HG03060 (cell line): ENCODE data around the gene TANGO6.

Source experiments
- ATAC-seq: cut with Tn5 transposase; IDR thresholded peaks from one replicate; pipeline ENCODE4 v1.9.1; 2021; ENCODE audit warnings: low read depth, moderate number of reproducible peaks; ENCODE audit not compliant: unreplicated experiment

The TANGO6 gene

GRCh38 chr16:69085032-69085695 is 241.8 kb downstream of the TANGO6 start:
- ATAC-seq = no peak

- ATAC-seq = no peak
Measured at GRCh38 chr16:69087161-69087581, 243.8 kb downstream of the TANGO6 start.

- no peak for ATAC-seq
Measured at GRCh38 chr16:69088684-69089083, 245.4 kb downstream of the TANGO6 start.

GRCh38 chr16:69089091-69089910 is 246.0 kb downstream of the TANGO6 start:
- no peak for ATAC-seq

- ATAC-seq = no peak
Measured at GRCh38 chr16:69093974-69094373, 250.6 kb downstream of the TANGO6 start.

GRCh38 chr16:69094501-69094900 is 251.2 kb downstream of the TANGO6 start:
- no peak for ATAC-seq

- ATAC-seq = no peak
Measured at GRCh38 chr16:69095193-69095592, 251.9 kb downstream of the TANGO6 start.

- no peak for ATAC-seq
Measured at GRCh38 chr16:69100071-69100691, 256.9 kb downstream of the TANGO6 start.

GRCh38 chr16:69105501-69106361 is 262.4 kb downstream of the TANGO6 start, which contains the start of gene HAS3:
Gene HAS3 (plus strand): TSS chr16:69105653. CDS start chr16:69109396, 3,743 bp downstream.
- no peak for ATAC-seq

GRCh38 chr16:69106491-69107315 is 263.4 kb downstream of the TANGO6 start:
- ATAC-seq = no peak

GRCh38 chr16:69107316-69107962 is 264.1 kb downstream of the TANGO6 start:
- no peak for ATAC-seq

- no peak for ATAC-seq
Measured at GRCh38 chr16:69108064-69108904, 265.0 kb downstream of the TANGO6 start.

- ATAC-seq = no peak
Measured at GRCh38 chr16:69108905-69109252, 265.5 kb downstream of the TANGO6 start.

GRCh38 chr16:69109486-69110270 is 266.3 kb downstream of the TANGO6 start:
- no peak for ATAC-seq

GRCh38 chr16:69110406-69110805 is 267.1 kb downstream of the TANGO6 start:
- no peak for ATAC-seq

GRCh38 chr16:69111216-69111875 is 268.0 kb downstream of the TANGO6 start:
- ATAC-seq = no peak

GRCh38 chr16:69111876-69112230 is 268.5 kb downstream of the TANGO6 start:
- ATAC-seq = no peak
